Stimulated activated CD8-positive, alpha-beta memory T cell treated with anti-CD3 and anti-CD28 coated beads, Interleukin-15, amount 100 ng/mL, for 48 hours (primary cell): ENCODE measurements around the gene PDE3A.

Experiments used
- DNase-seq, 2 donors: peaks; one replicate each; pipeline ENCODE4 v3.0.0-alpha.2; 2020; ENCODE audit warnings: low read depth in 2 of 2

The PDE3A gene

DNA sequence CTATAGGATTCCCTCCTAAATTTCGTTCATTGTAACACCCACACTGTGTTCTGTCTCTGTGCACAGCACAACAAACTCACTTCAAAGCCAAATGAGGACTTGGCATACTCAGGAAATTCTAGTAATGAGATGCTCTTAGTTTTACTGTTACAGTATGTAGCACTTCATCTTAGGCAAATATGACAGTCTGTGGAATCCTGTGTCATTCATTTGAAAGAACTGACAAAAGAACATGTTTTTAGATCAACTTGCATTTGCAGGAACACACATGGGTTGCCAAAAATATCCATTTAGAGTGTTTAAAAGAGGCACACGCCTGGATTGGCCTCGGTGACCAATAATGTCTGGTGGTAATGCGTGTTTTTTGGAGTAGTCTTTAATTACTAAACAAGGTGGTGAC lies 56.5 kb downstream of the PDE3A start:
- DNase-seq: no peak

DNA sequence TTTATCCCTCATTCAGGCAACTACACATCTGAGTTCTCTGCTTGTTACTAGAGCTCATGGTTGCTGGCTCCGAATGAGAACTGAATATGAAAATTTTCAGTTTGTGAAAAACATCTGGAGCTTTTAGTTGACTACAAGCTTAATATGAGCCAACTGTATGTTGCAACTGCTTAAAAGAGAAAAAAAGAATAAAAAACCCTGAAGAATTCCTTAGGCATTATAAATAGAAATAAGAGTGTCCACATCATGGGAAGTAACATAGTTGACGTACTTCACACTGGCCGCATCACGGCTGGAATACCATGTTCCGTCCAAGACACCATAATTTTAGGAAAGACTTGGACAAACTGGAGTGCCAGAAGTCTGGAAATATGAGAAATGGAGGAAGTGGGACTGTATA lies 57.9 kb downstream of the PDE3A start:
- DNase-seq: no peak

DNA sequence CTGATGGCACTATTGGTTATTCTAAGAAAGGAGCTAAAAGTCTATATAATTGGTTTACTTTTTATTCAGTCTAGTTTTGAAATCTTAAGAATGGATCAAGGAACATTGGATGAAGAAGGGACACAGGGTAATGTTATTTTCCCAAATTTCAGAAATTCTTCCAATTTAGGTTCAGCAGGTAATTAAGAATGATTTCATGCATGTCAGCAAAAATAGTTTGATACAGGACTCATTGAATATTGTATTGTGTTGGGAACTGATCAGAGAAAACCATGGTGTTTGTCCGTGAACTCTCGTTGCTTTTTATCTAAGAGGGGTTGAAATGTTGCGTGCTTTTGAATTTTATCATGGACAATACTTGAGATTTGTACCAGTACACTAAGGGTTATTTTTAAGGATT lies 58.6 kb downstream of the PDE3A start:
- DNase-seq: no peak

DNA sequence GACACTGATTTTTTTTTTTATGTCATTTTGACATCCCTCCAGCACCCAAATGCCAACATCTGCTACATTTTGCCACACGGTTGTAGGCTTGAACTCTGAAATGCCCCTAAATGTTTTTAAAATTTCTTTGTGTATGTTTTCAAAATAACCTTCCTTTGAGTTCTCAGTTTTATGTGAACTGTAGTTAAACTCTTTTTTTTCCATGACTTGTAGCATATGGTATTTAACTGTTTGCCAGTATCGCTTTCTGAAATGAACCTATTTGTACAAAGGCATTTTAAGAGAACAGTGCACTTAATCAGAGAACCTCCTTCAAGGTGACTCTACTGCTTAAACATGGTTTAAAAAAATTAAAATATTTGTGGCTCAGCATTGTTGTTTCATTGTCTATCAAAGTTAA lies 61.5 kb downstream of the PDE3A start:
- DNase-seq: no peak

DNA sequence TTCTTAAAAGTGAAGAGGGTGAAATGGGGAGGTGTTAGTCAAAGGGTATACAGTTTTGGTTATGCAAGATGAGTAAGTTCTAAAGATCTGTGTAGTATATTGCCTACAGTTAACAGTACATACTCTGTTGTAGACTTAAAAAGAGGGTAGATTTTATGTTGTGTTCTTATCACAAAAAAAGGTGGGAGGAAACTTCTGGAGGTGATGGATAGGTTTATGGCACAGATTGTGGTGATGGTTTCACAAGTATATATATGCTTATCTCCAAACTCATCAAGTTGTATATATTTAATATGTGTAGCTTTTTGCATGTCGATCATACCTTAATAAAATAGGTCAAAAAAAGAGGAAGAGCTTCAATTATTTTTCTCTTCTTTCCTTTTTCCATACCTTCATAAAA lies 64.0 kb downstream of the PDE3A start:
- no peak for DNase-seq

- no peak for DNase-seq
Measured at GRCh38 chr12:20434996-20435395, 66.7 kb downstream of the PDE3A start.

DNA sequence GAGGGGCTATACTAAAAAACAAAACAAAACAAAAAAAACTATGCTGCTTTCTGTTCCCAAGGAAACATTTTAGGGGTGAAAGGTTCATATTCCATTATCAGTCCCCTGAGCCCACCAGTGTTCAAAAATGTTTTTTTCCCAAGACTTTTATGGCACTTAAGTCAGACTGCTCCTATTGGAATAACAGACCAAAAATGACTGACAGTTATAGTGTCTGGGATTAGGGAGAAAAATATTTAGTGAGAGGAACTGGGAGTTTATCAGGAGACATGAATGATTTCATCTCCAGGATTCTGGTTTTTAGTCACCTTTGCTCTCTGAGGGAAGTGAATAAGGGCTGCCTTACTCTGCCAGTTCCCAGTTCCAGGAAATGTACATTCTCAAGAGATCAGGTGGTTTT lies 68.0 kb downstream of the PDE3A start:
- DNase-seq: no peak

GRCh38 chr12:20438299-20438779 lies 70.0 kb downstream of the PDE3A start:
- DNase-seq: no peak

DNA sequence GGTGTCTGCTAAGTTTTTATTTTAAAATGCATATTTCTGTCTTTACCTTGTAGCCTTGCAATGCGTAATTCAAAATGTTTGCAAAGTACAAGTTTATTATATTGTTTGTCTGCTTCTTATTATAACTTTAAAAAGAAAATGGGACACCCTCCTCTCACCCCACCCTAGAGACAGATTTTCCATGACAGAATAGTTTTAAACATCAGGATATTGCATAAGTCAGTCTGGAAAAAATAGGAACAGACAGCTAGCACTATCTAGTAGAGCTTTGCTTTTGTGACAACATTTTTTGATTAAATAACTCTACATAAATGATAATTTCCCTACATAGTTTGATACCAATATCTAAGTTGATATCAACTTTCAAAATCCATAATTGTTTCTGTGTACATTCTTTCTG lies 71.3 kb downstream of the PDE3A start:
- no peak for DNase-seq

- no peak for DNase-seq
Measured at GRCh38 chr12:20440408-20440807, 72.1 kb downstream of the PDE3A start.

DNA sequence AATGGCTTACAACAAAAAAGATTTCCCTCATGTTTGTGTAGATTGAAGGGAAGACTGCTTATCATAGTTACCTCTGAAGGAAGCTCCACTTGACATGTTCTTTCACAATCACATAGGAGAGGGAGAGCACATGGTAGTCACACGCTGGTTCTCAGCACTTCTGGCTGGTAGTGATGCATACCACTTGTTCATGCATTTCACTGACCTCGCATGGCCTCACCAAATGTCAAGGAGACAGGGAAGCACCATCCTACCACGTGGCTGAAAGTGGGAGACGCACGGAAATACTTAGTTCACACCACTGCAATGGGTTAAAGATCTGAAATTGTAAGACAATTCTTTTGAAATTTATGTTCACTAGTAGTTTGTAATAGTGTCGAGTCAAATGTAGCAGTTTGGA lies 74.0 kb downstream of the PDE3A start:
- DNase-seq: no peak

- DNase-seq: no peak
Measured at GRCh38 chr12:20443255-20443654, 74.9 kb downstream of the PDE3A start.

GRCh38 chr12:20443792-20444191 lies 75.5 kb downstream of the PDE3A start:
- no peak for DNase-seq

DNA sequence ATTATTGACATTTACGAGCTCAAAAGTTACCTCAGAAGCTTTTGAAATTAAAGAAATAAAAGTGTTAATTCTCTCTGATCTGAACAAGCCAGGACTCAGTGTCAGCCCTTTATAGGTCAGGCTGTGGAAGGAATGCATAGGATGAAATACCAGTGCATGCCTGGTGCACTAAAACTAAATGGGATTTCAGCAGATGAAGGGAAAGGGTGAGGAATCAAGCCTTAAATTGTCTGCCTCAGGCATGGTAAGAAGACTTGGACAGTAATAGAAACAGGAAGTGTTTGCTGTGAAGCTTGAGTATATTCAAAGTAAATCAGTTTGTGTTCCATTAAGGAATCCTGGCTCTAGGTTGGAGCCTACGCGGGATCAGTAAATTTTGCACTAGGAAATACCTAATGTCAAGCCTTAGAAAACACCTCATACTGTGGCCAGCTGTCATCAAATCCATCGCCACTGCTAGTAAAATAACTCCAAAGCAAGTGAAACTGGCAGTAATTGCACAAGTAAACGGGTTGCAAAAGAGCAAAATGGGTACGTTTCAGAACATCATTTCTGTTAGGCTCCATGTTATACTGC lies 76.3 kb downstream of the PDE3A start:
- no peak for DNase-seq

DNA sequence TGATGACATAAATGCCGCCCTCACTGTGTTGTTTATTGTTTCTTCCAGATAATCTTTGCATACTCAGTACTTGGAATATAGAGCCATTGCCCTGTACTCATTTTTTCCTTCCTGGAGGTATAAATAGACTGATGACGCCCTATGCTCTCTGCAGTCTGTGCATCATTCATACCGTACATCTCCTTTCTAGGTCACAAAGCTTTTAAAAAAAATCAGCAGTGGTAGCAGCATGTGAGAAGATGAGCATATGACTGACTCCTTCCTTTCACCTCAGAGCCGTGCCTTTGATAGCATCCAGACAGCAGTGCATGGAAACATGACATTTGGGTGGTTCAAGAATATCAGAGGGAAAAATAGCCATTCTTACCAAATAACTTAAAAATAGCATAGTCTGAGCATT lies 77.3 kb downstream of the PDE3A start:
- no peak for DNase-seq

- no peak for DNase-seq
Measured at GRCh38 chr12:20446836-20447235, 78.5 kb downstream of the PDE3A start.

DNA sequence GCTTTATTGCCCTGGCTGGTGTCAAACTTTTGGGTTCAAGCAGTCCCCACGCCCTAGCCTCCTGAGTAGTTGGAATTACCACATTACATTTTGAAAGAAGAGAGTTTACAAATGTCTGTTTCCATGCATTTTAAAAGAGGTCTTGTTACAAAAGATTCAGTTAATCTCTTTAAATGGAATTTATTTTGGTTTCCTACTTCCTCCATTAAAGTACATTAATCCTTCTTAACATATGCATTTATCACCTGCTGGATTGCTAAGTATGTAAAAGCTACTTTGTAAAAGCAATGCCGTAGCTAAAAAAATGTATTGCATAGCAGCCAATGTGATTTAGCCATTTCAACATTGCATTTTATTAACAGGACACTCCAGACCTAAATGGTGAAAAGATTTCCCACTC lies 80.4 kb downstream of the PDE3A start:
- no peak for DNase-seq

- DNase-seq: no peak
Measured at GRCh38 chr12:20450591-20451180, 82.3 kb downstream of the PDE3A start.

- DNase-seq: no peak
Measured at GRCh38 chr12:20451761-20452160, 83.4 kb downstream of the PDE3A start.

DNA sequence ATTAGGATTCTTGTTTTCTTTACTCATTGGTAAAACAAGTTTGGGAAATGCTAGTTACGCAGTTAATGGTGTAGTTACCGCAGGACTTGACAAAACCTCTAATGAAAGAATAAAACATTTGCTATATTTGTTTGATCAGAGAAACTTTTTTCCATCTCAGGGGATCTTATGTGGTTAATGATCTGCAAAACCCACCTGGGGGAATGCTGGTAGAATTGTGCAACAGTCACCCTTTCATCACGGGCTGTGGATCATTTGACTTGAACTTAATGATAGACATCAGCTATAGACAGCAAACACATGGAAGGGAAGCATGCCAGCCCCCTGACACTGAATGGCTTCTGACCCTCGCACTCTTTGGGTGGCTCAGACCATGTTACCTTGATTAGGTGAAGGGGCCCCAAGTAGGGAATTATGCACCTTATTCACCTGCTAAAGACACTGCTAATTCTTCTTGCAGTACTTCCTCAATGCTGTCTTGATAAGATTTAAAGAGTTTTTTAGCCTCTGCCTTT lies 84.2 kb downstream of the PDE3A start:
- DNase-seq: no peak

DNA sequence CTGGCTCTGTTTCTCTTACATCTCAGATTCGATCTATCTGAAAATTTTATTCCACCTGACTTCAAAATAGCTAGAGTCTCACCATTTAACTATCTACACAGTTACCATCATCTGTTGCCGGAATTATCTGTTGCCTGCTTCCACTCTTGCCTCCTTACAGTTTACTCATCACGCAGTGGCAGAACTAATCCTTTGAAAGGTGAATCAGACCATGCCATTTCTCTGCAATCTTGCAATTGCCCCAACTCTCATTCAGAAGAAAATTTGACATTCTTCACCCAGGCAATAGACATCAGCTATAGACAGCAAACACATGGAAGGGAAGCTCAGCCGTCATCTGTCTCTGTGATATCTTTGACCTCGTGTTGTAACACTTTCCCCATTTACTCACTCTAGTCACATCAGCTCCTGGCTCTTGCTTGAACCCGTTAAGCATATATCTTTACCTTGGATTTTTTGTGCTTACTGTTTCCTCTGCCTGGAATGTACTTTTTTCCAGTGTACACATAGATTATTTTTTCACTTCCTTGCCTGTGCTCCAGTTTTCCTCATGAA lies 85.5 kb downstream of the PDE3A start:
- DNase-seq: no peak

GRCh38 chr12:20455001-20455706 lies 86.8 kb downstream of the PDE3A start:
- DNase-seq: no peak

DNA sequence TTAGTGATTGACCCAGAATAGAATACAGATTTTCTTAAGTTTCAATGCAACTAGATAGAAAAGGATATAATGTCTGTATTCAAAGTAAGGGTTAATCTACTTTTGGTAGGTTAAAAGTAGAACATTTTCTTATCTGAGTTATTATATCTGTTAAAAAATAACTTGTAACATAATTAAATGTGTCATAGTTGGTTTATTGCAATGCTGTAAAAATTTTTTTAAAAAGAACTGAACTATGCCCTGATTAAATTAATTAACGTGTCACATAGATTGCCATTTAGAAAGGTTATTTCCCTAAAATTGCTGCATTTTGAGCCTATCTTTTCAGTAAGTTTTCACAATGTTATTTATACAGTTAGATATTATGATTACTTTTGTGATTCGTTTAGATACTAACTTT lies 89.2 kb downstream of the PDE3A start:
- no peak for DNase-seq
